Brain pericyte (primary cell): ENCODE data around the gene MUC20.
"Not testable (repeated sequence)": the region's sequence is repeated elsewhere in the genome, so short reads cannot be mapped to it uniquely, and the experiment has no call there.

Experiments
- DNase-seq: peaks from one replicate; pipeline ENCODE4 v3.0.0-alpha.2; 2012; ENCODE audit warnings: low read depth, low spot score

The MUC20 gene

DNA sequence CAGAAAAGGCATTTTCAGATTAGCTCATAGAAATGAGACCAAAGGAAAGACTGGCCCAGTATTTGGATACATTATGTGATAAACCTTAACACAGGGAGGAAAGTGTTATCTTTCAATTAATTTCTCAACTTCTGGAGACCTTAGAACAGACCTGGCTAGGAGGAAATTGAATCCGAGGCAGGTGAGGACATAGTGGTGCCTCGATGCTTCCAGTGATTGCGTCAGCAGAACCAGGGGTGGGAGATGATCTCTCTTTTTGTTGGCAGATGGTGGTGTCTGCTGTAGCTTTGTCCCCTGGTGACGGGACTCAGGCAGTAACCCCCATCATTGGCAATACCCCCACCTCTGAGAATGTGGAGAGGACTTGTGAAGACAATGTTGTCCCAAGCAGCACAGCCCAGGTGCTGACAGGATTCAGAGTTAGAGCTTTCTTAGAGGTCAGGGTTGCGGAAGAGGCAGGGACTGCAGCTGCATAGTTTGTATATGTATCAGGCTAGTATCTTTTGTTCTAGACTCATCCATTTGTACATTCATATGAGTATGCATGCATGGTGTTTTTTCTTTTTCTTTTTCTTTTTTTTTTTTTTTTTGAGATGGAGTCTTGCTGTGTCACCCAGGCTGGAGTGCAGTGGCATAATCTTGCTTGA, 27.9 kb upstream of the MUC20 start:
- DNase-seq: no peak

DNA sequence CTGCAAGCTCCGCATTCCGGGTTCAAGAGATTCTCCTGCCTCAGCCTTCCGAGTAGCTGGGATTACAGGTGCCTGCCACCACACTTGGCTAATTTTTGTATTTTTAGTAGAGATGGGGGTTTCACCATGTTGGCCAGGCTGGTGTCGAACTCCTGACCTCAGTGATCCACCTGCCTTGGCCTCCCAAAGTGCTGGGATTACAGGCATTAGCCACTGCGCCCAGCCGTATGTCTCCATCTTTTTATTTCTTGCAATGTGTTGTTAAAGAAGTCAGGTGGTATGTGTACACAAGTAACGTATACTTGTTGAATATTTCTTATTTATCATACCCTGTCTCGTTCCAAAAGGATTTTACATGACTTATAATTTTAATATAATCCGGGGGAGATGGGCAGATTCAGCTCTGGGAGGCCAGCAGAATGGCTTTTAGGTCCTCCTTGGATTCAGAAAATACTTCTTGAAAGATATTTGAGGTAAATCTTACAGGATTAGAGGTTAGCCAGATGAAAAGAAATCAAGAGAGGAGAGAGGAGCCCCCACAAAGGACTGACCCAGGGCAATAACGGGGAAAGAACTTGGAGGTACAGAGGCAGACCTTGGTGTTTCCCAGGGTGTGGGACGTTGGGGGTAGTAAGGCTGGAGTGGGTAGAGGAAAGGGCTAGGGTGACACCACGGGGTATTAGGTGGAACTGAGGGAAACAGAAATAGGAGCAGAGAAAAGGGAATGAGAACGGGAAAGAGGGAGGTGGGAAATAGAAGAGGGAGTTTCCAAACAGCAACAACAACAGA, 27.2 kb upstream of the MUC20 start:
- DNase-seq: no peak

DNA sequence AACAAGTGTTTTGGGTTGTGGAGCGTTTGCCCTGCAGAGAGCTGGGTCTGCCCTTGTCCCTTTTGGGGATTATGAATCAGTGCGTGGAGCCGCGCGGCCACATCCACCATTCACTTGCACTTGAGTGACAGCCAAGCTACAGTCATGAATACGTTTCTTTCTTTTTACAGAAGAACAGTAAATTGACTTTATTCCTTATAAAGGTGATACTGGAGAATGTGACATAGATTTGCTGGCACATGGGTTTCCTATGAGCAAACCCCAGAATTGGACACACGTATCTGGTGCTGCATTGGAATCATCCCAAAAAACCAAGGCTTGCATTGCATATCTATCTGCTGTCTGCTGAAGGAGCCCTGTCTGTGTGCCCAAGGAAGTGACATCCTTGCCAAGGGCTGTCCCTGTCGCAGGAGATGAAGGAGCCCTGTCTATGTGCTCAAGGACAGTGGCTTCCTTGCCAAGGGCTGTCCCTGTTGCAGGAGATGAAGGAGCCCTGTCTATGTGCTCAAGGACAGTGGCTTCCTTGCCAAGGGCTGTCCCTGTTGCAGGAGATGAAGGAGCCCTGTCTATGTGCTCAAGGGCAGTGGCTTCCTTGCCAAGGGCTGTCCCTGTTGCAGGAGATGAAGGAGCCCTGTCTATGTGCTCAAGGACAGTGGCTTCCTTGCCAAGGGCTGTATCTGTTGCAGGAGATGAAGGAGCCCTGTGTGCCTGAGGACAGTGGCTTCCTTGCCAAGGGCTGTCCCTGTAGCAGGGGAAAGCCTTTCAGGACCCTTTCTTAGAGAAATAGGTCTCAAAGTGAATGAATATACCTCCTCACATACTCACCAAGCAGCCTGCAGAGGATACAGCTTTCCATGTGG, 26.3 kb upstream of the MUC20 start:
- not testable (repeated sequence) for DNase-seq

DNA sequence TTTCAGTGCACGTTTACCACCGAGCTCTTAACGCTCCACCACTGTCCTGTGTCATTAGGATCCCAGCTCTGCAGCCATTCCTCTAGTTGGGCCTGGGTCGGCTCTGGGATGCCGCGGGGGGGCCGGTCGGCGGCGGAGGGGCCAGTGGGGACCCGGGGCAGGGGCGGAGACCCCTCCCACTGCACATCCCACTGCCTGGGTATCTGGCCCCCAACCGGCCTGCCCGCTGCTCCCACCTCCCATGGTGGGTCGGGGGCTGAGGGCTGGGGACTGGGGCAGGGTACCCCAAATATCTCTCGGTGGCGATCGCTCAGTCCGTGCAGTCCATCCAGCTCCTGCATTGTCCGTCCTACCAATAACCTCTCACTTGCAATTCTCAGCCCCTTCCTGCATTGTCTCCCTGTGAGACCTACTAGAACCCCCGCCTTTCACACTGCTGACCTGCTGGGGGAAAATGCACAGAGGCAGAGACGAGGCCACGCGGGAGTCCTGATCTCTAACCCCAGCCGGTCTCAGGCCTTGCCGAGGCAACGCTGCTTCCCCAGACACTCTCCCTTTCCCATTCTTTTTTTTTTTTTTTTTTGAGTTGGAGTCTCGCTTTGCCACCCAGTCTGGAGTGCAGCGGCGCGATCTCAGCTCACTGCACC, 24.0 kb upstream of the MUC20 start:
- no peak for DNase-seq

DNA sequence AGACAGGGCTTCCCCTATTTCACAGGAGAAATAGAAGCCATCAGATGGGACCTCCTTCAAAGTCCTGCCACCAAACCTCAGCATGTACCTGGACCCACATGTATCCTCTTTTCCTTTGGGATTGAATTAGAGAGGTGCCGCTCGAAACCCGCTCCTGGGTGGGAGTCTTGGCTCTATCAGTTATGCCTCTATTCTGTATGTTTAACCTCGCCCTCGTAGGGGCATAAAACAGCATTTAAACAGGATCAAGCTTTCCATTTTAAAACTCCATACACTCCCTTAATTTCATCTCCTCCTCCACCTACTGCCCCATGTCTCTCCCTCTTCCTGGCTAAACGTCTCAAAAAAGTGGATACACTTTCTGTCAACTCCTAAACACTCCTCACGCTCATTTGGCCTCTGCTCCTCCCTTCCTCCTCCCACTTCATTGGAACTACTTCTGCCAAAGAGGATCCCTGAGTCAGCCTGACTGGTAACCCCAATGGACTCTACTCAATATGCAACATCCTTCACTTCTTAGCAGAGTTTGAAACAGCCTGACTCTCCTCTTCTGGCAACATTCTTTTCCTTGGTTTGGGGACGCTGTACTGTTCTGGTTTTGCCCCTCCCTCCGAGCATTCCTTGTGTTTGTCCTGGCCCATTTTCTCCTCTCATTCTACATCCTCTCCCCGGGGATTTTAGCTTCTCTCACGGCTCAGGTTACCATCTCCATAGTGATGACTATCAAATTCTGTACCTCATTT, 23.0 kb upstream of the MUC20 start:
- peak; percentile 94 for DNase-seq

DNA sequence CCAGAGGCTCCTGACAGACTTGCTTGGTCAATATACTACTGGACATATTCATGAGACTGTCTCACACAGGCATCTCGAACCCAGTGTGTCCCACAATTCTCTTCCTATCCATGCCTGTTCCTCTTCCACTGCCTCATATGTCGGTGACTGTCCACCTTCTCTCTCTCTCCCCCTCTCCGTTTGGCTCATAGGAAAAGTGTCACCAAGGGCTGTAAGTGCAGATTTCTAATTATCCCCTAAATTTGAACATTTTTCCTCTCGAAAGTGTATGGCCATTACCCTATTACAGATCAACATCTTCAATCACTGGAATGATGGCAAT, 22.5 kb upstream of the MUC20 start:
- no peak for DNase-seq

DNA sequence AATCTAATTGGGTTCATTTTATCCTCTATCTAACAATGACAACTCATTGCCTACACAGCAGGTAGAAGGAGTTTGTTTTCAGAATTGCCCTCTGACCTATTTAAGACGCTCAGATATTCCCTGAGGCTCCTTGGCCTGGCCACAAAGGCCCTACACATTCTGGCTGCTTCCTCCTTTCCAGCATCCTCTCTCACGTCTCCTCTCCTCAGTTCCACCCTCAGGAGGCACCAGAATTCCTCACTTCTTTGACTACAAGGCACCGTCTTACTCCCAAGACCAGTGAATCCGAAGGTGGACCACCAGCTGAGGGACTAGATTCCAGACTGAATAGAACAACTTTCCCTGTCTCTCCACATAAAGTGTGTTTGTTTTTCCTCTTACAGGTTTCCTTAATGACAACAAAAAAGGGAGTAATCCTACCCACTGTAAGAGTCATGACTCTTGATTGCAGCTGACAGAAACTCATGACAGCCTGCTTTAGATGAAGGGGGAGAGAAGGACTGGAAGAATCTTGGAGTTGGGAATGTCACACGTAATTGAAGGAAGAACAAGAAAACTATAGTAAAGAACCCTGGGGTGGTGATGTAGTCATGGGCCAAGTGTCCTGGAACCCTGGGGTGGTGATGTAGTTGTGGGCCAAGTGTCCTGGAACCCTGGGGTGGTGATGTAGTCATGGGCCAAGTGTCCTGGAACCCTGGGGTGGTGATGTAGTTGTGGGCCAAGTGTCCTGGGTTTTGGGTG, 22.0 kb upstream of the MUC20 start:
- peak; percentile 92 for DNase-seq

DNA sequence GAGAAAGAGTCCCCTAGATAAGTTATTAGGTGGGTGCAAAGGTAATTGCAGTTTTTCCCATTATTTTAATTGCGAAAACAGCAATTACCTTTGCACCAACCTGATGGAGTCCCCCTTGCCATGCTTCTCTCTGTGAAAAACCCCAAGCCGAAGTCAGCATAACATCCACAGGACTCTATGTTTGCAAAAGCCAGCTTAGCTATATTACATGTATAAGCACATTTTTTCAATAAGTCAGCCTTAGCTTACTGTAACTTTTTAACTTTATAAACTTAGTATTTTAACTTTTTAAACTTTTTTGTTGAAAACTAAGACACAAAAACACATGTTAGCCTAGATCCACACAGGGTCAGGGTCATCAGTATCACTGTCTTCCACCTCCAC, 21.4 kb upstream of the MUC20 start:
- DNase-seq: peak; percentile 58

DNA sequence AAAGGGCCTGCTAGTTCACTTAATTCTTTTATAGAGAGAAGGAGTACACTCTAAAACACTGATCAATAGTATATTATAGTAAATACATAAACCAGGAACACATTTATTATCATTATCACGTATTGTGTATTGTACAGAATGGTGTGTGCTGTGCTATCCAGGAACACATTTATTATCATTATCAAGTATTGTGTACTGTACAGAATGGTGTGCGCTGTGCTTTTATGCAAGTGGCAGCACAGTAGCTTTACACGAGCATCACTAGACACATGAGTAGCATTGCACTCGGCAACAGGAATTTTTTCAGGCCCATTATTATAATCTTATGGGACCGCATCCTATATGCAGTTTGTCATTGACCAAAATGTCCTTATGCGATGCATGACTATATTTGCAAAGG, 20.9 kb upstream of the MUC20 start:
- no peak for DNase-seq

DNA sequence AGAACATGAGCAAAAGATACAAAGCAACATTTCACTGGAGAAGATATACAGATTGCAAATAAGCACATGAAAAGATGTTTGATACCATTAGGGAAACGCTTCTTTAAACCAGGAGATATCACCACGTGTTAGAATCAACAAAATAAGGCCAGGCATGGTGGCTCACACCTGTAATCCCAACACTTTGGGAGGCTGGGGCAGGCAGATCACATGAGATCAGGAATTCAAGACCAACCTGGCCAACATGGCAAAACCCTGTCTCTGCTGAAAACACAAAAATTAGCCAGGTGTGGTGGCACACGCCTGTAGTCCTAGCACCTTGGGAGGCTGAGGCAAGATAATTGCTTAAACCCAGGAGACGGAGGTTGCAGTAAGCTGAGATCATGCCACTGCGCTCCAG, 20.5 kb upstream of the MUC20 start:
- DNase-seq: no peak

DNA sequence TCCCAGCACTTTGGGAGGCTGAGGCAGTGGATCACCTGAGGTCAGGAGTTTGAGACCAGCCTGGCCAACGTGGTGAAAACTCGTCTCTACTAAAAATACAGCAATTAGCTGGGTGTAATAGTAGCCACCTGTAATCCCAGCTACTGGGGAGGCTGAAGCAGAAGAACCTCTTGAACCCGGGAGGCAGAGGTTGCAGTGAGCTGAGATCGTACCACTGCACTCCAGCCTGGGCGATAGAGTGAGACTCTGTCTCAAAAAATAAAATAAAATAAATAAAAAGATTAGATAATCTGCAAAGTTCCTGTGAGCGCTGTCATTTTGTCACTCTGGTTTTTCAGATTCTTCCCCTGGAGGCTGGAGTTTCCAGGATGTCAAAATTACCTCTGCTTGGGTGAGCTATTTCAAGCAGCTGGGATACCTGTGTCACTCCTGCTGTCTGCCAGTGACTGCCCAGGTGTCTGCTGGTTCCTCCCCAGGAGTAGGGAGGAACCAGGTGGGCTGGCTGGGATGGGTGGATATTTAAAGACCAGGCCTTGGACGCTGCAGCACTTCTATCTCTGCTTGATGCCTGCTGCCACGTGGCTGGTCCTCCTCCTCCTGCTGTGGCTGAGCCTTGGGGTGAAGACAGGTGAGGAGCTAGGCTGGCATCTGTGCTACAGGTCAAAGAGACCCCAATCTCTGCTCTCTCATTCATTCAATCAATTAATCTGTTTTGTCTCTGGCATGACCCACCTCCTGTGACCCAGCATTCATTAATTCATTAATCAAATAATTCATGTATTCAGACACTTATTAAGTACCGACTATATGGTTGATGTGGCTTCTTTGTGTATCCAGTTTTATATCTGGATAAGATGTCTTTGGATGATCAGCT, 19.5 kb upstream of the MUC20 start:
- DNase-seq: no peak

DNA sequence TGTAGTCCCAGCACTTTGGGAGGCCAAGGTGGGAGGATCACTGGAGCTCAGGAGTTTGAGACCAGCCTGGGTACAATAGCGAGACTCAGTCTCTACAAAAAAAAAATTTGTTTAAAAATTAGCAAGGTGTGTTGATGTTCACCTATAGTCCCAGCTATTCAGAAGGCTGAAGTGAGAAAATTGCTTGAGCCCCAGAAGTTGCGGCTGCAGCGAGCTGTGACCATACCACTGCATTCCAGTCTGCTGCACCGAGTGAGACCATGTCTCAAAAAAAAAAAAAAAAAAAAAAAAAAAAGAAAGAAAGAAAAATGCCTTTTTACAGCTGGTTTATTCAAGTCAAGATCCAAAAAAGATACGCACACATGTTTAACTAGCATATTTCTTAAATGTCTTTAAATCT, 17.0 kb upstream of the MUC20 start:
- no peak for DNase-seq

DNA sequence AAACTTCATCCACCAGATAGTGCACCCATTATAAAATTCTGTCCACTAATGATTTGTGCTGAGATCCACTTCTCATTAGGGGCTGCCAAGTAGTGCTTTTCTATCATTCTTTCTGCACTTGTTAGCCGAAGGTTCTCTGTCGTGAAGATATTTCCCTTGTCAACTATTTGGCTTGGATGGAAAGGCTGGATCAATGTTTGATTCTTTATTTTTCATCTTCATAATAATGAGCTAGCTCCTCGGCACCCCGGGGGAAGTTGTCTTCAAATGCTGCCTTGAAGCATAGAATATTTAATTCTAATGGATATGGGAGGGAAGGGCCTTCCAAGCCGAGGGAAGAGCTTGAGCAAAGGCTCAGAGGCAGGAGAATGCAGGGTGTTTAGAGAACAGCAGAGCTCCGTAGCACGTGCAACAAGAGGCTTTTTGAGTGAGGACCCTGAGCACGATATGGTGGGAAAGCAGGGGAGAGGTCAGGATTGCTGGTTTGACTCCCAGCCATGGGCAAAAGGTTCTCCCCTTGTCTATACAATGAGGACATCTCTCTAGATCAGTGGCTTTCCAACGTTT, 16.3 kb upstream of the MUC20 start:
- DNase-seq: no peak

DNA sequence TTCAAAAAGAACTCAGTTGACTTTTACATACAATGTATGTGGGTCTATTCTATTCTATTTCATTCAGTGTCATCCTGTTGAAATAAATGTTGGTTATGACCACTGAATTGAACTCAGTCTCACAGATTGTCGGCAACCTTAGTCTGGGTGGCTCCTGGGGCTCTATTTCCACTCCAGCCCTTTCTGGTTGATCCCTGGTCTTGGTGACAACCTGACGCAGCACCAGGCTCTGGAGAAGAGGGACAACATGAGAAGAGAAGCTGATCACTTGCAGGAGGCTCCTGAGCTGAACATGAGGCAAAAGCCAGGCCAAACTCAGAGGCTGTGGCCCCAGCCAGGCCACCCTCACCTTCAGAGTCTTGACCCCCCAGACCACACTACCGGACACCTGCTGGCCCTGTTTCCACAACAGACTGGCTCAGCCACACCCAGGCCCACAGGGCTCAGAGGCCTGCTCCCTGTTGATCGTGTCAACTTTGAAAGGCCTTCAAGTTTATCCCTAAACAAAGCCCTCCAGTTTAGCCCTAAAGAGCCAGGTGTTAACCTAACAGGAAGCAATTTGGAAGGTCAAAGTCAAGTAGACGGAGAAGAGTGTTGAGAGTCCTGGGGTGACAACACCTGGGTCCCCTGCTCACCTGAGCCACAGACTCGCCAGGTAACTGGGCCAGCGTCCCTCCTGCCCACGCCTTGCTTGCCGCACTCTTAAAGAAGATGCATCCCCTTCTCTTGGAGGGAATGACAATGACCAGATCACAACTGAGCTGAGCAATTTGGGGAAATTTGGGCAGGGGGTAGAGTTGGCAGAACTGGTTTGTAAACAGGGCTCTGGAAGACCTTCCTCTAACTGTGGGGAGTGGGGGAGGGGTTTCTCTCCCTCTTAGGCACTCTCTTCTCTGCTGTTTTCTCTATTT, 15.4 kb upstream of the MUC20 start:
- DNase-seq: no peak

DNA sequence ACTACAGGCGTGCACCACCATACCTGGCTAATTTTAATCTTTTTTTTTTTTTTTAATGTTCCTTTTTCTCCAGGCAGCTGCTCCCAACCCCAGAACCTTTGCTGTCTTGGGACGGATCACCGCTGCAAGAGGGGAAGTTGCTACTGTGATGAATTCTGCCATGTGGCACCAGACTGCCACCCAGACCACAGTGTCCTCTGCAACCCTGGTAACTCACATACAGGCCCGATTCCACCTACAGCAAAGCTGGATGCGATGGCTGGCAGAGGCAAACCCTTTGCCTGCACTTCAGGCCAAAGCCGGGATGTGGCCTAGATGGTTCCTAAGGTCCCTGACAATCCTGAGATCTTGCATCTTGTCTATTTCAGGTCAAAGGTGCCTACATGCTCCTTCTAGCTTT, 12.7 kb upstream of the MUC20 start:
- DNase-seq: no peak

DNA sequence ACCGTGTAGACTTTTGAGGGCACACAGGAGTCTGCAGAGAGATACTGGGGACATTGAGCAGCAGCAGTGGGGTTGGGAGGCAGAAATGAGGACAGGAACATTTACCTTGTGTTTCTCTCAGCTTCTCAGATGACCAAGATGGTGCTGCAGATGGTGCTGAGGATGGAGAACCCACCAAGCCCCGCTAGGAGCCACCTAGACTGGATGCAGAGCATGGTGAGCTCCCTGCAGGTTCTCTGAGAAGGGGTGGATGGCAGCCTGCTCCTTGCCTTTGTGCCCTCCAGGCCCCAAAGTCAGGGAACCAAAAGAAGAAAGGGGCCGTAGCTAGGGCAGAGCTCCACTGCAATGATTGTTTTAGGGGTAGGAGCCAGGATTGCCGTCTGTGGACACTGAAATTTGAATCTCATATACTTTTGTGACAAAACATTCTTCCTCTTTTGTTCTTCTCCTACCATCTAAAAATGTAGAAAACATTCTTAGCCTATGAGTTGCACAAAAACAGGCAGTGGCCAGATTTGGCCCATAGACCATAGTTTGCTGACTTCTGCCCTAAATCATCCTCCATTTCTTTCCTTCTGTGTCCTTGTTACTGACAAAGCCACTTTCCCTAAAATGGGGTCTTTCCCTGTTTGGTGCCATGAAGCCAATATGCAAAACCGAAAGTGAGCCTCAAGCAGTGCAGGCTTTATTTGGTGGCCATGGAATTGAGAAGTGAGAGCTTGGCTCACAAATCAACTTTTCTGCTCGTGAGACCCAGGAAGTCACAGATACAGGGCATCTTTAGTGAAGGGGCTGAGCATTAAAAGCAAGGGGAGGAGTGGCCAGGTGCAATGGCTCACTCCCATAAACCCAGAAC, 11.9 kb upstream of the MUC20 start:
- DNase-seq: no peak

DNA sequence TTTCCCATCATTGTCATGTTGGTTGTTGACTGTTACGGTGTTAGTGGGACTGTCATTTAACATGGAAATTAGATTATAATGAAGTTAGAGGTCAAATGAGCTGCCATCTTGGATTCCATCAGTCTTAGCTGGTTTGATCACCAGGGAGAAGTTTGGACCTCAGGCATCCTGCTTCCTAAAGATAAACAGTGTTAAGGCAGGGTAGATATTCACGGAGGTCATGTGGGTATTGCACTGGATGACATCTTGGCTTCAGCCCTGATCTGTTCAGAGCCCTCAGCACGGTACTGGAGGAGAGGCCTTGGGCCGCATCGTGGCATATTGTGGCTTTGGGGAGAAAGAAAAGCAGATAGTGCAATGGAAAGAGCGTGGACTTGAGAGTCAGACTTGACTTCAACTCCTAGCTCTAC, 11.1 kb upstream of the MUC20 start:
- DNase-seq: no peak
